ENCODE measurements around the gene KIF2A. TPM values are rescaled to one million over a fixed set of nuclear protein-coding genes. Genes with fewer than 3 reads are reported as not detected.

The KIF2A gene
- total and polyA plus RNA-seq, 9 of the 15 experiments (the other 6 are each of a cell fraction or from before 2014, with no cell fraction given): 42.6 to 126 (median 77.6) TPM

DNA sequence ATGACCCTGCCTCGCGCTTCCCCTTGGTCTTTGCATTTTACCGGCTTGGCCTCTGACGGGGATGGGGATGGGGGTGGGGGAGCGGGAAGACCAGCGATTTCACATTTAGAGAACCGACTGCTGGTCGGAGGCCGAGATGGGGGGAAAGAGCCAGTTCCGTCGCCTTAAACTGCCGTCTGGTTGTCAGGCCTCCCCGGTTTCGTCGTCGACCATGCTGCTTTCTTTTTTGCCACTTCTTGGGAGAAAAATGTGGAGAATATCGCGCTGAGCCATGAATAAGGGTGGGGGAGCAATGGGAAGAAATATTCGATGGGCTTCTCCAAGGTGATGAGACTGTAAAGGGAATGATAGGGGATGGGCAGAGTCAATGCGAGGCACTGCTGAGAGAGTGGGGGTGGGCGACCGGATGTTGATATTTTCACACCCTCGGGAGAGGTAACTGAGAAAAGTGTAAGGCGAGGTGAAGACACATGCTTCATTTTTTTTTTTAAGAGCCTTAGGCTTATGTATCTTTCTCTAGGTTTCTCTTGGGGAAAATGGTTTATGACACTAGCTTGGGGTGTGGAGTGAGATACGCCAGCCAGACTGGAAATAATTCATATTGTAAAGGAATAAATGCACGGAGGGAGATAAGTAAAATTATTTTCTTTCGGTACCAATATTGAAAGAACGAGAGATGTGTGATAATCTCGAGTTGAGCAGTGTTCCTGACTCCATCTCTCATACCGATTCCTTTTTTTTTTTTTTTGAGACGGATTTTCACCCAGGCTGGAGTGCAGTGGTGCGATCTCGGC, 1.1 kb downstream of the KIF2A start:
- peak overlapping the region; percentile 91 for H3K27ac ChIP-seq (ENCODE audit: extremely low read depth, low read depth, low read length)
- peak overlapping the region; percentile 51 for H2AFZ ChIP-seq (ENCODE audit: low read depth, low read length)
- H3K36me3 ChIP-seq (ENCODE audit: control insufficient read depth, insufficient read depth, low read length): peaks cover 19% of the 10 kb centered on the region
- H3K4me2 ChIP-seq (ENCODE audit: insufficient read depth, low read length): peak overlapping the region; percentile 81
- ChIA-PET POLR2A (interaction anchor here (0.8 to 1.6 kb wide), 4 partner anchors 9 to 51 kb away, joined by 3 to 6 read pairs (median 4); no protein-coding TSS in a partner anchor), CTCF (ENCODE audit: low intra/inter-chr PET ratio) (no interaction called here)
- BruUV-seq (replicated peaks): TSS peak; percentile 45
- in situ Hi-C loops (cut with MboI): no loop called here
- peaks cover 27% of the 10 kb centered on the region for H4K20me1 ChIP-seq (replicated peaks; ENCODE audit: control insufficient read depth, insufficient read depth, low read length)
- no peaks in the 10 kb centered on the region for H3K9me1 ChIP-seq (ENCODE audit: control insufficient read depth, insufficient read depth, low read length)
- DNase-seq (ENCODE audit: extremely low read depth in 1 of 4, low spot score in 3 of 4) (peak in 3 of 4 experiments; percentile 22 to 65 (median 53)), FAIRE-seq (peak; percentile 71), ATAC-seq (peak; percentile 35)
- peaks cover 19 to 39% of the 10 kb centered on the region in 2 experiments; a peak in 4 of 5 replicates for H3K4me1 ChIP-seq (replicated peaks in 1 of 2; ENCODE audit: control insufficient read depth in 2 of 2, insufficient read depth in 2 of 2, low read length in 2 of 2)
- peaks cover 64% of the 10 kb centered on the region for H3K79me2 ChIP-seq (ENCODE audit: control insufficient read depth, insufficient read depth, low read length)
- peak overlapping the region; percentile 97 for H3K4me3 ChIP-seq
- no peaks in the 10 kb centered on the region for H3K9me3 ChIP-seq (replicated peaks; ENCODE audit: control insufficient read depth, insufficient read depth, low read depth, low read length)
- 0% methylated on average over 25 of the region's 33 CpGs for WGBS (ENCODE audit: insufficient coverage, low coverage, missing lambda C conversion rate)
- H3K27me3 ChIP-seq (ENCODE audit: control insufficient read depth in 2 of 2, insufficient read depth in 2 of 2, low read length in 2 of 2): no peaks in the 10 kb centered on the region
- peak overlapping the region; percentile 84 to 97 for H3K9ac ChIP-seq (ENCODE audit: insufficient read depth in 1 of 2, low read depth in 2 of 2, low read length in 2 of 2)
- intact Hi-C loops (cut with micrococcal nuclease): loop anchor here (5.0 kb wide), 1 partner anchor 45 kb away; no protein-coding TSS in a partner anchor
- TF ChIP-seq, protein P1, sequence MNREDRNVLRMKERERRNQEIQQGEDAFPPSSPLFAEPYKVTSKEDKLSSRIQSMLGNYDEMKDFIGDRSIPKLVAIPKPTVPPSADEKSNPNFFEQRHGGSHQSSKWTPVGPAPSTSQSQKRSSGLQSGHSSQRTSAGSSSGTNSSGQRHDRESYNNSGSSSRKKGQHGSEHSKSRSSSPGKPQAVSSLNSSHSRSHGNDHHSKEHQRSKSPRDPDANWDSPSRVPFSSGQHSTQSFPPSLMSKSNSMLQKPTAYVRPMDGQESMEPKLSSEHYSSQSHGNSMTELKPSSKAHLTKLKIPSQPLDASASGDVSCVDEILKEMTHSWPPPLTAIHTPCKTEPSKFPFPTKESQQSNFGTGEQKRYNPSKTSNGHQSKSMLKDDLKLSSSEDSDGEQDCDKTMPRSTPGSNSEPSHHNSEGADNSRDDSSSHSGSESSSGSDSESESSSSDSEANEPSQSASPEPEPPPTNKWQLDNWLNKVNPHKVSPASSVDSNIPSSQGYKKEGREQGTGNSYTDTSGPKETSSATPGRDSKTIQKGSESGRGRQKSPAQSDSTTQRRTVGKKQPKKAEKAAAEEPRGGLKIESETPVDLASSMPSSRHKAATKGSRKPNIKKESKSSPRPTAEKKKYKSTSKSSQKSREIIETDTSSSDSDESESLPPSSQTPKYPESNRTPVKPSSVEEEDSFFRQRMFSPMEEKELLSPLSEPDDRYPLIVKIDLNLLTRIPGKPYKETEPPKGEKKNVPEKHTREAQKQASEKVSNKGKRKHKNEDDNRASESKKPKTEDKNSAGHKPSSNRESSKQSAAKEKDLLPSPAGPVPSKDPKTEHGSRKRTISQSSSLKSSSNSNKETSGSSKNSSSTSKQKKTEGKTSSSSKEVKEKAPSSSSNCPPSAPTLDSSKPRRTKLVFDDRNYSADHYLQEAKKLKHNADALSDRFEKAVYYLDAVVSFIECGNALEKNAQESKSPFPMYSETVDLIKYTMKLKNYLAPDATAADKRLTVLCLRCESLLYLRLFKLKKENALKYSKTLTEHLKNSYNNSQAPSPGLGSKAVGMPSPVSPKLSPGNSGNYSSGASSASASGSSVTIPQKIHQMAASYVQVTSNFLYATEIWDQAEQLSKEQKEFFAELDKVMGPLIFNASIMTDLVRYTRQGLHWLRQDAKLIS (CRISPR knock-in tag; IDR thresholded peaks at IDR 0.05): peak; percentile 48; the same call in 1 of the 2 replicates
- TF ChIP-seq SMAD3 (CRISPR knock-in tag; conservative IDR thresholded peaks at IDR 0.05) (no peak), DNMT1 (IDR thresholded peaks at IDR 0.05) (no peak), ARNT (IDR thresholded peaks at IDR 0.05) (peak in 1 of 2 experiments; percentile 32; a peak in 1 of 4 replicates), MLLT1 (IDR thresholded peaks at IDR 0.05) (peak in 1 of 2 experiments; percentile 25; a peak in 1 of 4 replicates), L3MBTL2 (IDR thresholded peaks at IDR 0.05) (peak; percentile 78), FOXJ2 (tag; IDR thresholded peaks at IDR 0.05) (0 out of 2 replicates have a peak, but pooled peaks have one; percentile 55)
- TF ChIP-seq, protein P2, sequence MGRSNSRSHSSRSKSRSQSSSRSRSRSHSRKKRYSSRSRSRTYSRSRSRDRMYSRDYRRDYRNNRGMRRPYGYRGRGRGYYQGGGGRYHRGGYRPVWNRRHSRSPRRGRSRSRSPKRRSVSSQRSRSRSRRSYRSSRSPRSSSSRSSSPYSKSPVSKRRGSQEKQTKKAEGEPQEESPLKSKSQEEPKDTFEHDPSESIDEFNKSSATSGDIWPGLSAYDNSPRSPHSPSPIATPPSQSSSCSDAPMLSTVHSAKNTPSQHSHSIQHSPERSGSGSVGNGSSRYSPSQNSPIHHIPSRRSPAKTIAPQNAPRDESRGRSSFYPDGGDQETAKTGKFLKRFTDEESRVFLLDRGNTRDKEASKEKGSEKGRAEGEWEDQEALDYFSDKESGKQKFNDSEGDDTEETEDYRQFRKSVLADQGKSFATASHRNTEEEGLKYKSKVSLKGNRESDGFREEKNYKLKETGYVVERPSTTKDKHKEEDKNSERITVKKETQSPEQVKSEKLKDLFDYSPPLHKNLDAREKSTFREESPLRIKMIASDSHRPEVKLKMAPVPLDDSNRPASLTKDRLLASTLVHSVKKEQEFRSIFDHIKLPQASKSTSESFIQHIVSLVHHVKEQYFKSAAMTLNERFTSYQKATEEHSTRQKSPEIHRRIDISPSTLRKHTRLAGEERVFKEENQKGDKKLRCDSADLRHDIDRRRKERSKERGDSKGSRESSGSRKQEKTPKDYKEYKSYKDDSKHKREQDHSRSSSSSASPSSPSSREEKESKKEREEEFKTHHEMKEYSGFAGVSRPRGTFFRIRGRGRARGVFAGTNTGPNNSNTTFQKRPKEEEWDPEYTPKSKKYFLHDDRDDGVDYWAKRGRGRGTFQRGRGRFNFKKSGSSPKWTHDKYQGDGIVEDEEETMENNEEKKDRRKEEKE (IDR thresholded peaks at IDR 0.05; ENCODE audit: borderline replicate concordance in 1 of 2, control insufficient read depth in 1 of 2, low read depth in 2 of 2, low read length in 1 of 2): no peak
